Trophoblast cell (in vitro differentiated cells and primary cell): Measurements from ENCODE around the gene VEPH1.

ENCODE experiments used
- DNase-seq, 2 donors: peaks; one replicate each; pipeline ENCODE4 v3.0.0-alpha.2; 2016
- H2AFZ ChIP-seq: 2 replicates; pipeline ENCODE4 v1.6.1; 2013; ENCODE audit warnings: low read length, moderate library complexity, mild to moderate bottlenecking; ENCODE audit not compliant: insufficient read depth, poor library complexity
- H2AK5ac ChIP-seq: 2 replicates; pipeline ENCODE4 v1.6.1; 2013; ENCODE audit warnings: mild to moderate bottlenecking, low read length
- H2BK120ac ChIP-seq: 2 replicates; pipeline ENCODE4 v1.6.1; 2013; ENCODE audit warnings: low read length, mild to moderate bottlenecking, moderate library complexity; ENCODE audit not compliant: insufficient read depth, poor library complexity
- H2BK12ac ChIP-seq: 2 replicates; pipeline ENCODE4 v1.6.1; 2013; ENCODE audit warnings: mild to moderate bottlenecking, low read length, moderate library complexity
- H2BK5ac ChIP-seq: 2 replicates; pipeline ENCODE4 v1.6.1; 2013; ENCODE audit warnings: low read length, low read depth, moderate library complexity, mild to moderate bottlenecking; ENCODE audit not compliant: poor library complexity
- H3K14ac ChIP-seq: 2 replicates; pipeline ENCODE4 v1.6.1; 2013; ENCODE audit warnings: mild to moderate bottlenecking, low read length
- H3K18ac ChIP-seq: 2 replicates; pipeline ENCODE4 v1.6.1; 2013; ENCODE audit warnings: mild to moderate bottlenecking, low read length
- H3K23ac ChIP-seq: 2 replicates; pipeline ENCODE4 v1.6.1; 2013; ENCODE audit warnings: low read length
- H3K27ac ChIP-seq: 2 replicates; pipeline ENCODE4 v1.5.1; 2013; ENCODE audit warnings: low read depth, mild to moderate bottlenecking, inconsistent platforms, low read length, moderate library complexity
- H3K27me3 ChIP-seq: 2 replicates; pipeline ENCODE4 v1.6.1; 2013; ENCODE audit warnings: inconsistent platforms, mild to moderate bottlenecking, low read length, moderate library complexity; ENCODE audit not compliant: insufficient read depth
- H3K36me3 ChIP-seq, 2 experiments: 1 replicate in 1 of 2; 2 replicates in 1 of 2; pipeline ENCODE4 v1.6.1; 2013; ENCODE audit warnings: low read length in 2 of 2, mild to moderate bottlenecking in 2 of 2, moderate library complexity in 1 of 2; ENCODE audit not compliant: insufficient read depth in 2 of 2, control insufficient read depth in 1 of 2
- H3K4ac ChIP-seq: 2 replicates; pipeline ENCODE4 v1.6.1; 2013; ENCODE audit warnings: low read depth, mild to moderate bottlenecking, low read length, moderate library complexity
- H3K4me1 ChIP-seq, 2 experiments: 1 replicate in 1 of 2; 2 replicates in 1 of 2; pipeline ENCODE4 v1.6.1; 2013; ENCODE audit warnings: low read length in 2 of 2, mild to moderate bottlenecking in 2 of 2, moderate library complexity in 1 of 2; ENCODE audit not compliant: insufficient read depth in 2 of 2, control insufficient read depth in 1 of 2
- H3K4me2 ChIP-seq: 2 replicates; pipeline ENCODE4 v1.6.1; 2013; ENCODE audit warnings: inconsistent platforms, mild to moderate bottlenecking, low read length, moderate library complexity
- H3K4me3 ChIP-seq: 2 replicates; pipeline ENCODE4 v1.5.1; 2013; ENCODE audit warnings: mild to moderate bottlenecking, low read depth, low read length, inconsistent platforms
- H3K79me1 ChIP-seq: one replicate; pipeline ENCODE4 v1.6.1; 2013; ENCODE audit warnings: low read length
- H3K79me2 ChIP-seq: 2 replicates; pipeline ENCODE4 v1.6.1; 2013; ENCODE audit warnings: low read length, mild to moderate bottlenecking; ENCODE audit not compliant: control insufficient read depth, insufficient read depth, poor library complexity
- H3K9ac ChIP-seq: 2 replicates; pipeline ENCODE4 v1.6.1; 2013; ENCODE audit warnings: mild to moderate bottlenecking, low read length
- H3K9me3 ChIP-seq: 2 replicates; pipeline ENCODE4 v1.6.1; 2013; ENCODE audit warnings: low read depth, mild to moderate bottlenecking, control low read depth, inconsistent platforms, low read length; ENCODE audit not compliant: insufficient read depth
- H4K12ac ChIP-seq: 2 replicates; pipeline ENCODE4 v1.6.1; 2013; ENCODE audit warnings: low read depth, mild to moderate bottlenecking, low read length, moderate library complexity
- H4K8ac ChIP-seq: 2 replicates; pipeline ENCODE4 v1.6.1; 2013; ENCODE audit warnings: low read depth, mild to moderate bottlenecking, low read length, moderate library complexity
- H4K91ac ChIP-seq: one replicate; pipeline ENCODE4 v1.6.1; 2013; ENCODE audit warnings: low read depth, mild to moderate bottlenecking, low read length, moderate library complexity
- WGBS: extraction: QIAGEN DNeasy Blood & Tissue Kit; methylation state at CpG from one replicate; pipeline ENCODE4 v1.1.7; 2013; ENCODE audit warnings: missing lambda C conversion rate; ENCODE audit not compliant: insufficient read length, insufficient coverage; ENCODE audit errors: extremely low coverage; 5-methylcytosine and 5-hydroxymethylcytosine counted together

Gene VEPH1

GRCh38 chr3:157405457-157405856 lies 97.8 kb downstream of the VEPH1 start:
- Histone ChIP-seq H3K9me3 (no peaks in the 10 kb centered on the region), H3K9ac (no peak overlapping the region), H4K8ac (no peak overlapping the region), H2AK5ac (no peak overlapping the region), H3K79me2 (peaks cover 1% of the 10 kb centered on the region), H3K36me3 (no peaks in the 10 kb centered on the region), H3K27me3 (no peaks in the 10 kb centered on the region), H2BK120ac (no peak overlapping the region), H4K12ac (no peak overlapping the region), H2BK12ac (no peak overlapping the region), H3K23ac (no peak overlapping the region), H3K14ac (no peak overlapping the region), H2AFZ (no peak overlapping the region), H3K18ac (no peak overlapping the region), H3K4me3 (no peak overlapping the region), H3K79me1 (no peaks in the 10 kb centered on the region), H4K91ac (no peak overlapping the region), H2BK5ac (no peak overlapping the region), H3K4me2 (no peak overlapping the region), H3K27ac (no peak overlapping the region), H3K4ac (no peak overlapping the region), H3K4me1 (no peaks in the 10 kb centered on the region)
- no peak for DNase-seq
- WGBS: no CpG with 5 or more reads among the region's 2 CpGs

- no peak overlapping the region for H3K4me2 ChIP-seq
- no peaks in the 10 kb centered on the region for H3K27me3 ChIP-seq
- H2AK5ac ChIP-seq: no peak overlapping the region
- H3K4me1 ChIP-seq: no peaks in the 10 kb centered on the region
- H3K79me2 ChIP-seq: peaks cover 1% of the 10 kb centered on the region
- H3K36me3 ChIP-seq: no peaks in the 10 kb centered on the region
- H3K4me3 ChIP-seq: no peak overlapping the region
- no peak overlapping the region for H4K8ac ChIP-seq
- DNase-seq: no peak
- no peak overlapping the region for H3K4ac ChIP-seq
- no peak overlapping the region for H3K18ac ChIP-seq
- H3K14ac ChIP-seq: no peak overlapping the region
- no peak overlapping the region for H2BK120ac ChIP-seq
- no peaks in the 10 kb centered on the region for H3K79me1 ChIP-seq
- WGBS: no CpG with 5 or more reads among the region's 1 CpG
- no peak overlapping the region for H3K23ac ChIP-seq
- no peak overlapping the region for H4K12ac ChIP-seq
- no peak overlapping the region for H2BK5ac ChIP-seq
- no peak overlapping the region for H3K9ac ChIP-seq
- no peak overlapping the region for H2AFZ ChIP-seq
- H3K27ac ChIP-seq: no peak overlapping the region
- no peak overlapping the region for H4K91ac ChIP-seq
- no peaks in the 10 kb centered on the region for H3K9me3 ChIP-seq
- no peak overlapping the region for H2BK12ac ChIP-seq
Observed at GRCh38 chr3:157404381-157404780, 98.8 kb downstream of the VEPH1 start.

DNA sequence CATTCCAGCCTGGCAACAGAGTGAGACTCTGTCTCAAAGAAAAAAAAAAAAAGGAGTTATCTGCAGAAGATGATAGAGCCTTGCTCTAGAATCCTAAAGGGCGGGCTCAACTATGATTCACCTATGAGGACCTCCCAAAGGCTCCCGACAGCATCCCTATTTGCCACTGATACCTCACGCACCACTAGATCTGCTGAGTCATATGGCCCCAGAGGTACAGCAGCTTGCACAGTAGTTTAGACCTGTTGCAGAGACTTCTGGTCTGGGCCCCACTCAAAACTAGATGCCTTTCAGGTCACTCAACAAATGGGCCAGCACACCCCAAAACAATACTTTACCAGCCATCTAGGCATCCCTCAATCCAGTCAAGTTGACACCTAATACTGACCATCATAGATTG lies 104.6 kb downstream of the VEPH1 start:
- H3K4ac ChIP-seq: no peak overlapping the region
- H2BK12ac ChIP-seq: no peak overlapping the region
- no peaks in the 10 kb centered on the region for H3K79me1 ChIP-seq
- H3K4me3 ChIP-seq: no peak overlapping the region
- no peak overlapping the region for H4K91ac ChIP-seq
- no CpG with 5 or more reads among the region's 3 CpGs for WGBS
- H3K14ac ChIP-seq: no peak overlapping the region
- no peaks in the 10 kb centered on the region for H3K79me2 ChIP-seq
- H4K8ac ChIP-seq: no peak overlapping the region
- no peak overlapping the region for H4K12ac ChIP-seq
- no peak overlapping the region for H2AK5ac ChIP-seq
- H3K18ac ChIP-seq: no peak overlapping the region
- no peak overlapping the region for H2BK5ac ChIP-seq
- no peaks in the 10 kb centered on the region for H3K27me3 ChIP-seq
- H2AFZ ChIP-seq: no peak overlapping the region
- no peaks in the 10 kb centered on the region for H3K9me3 ChIP-seq
- H3K27ac ChIP-seq: no peak overlapping the region
- no peak overlapping the region for H3K9ac ChIP-seq
- no peak overlapping the region for H3K23ac ChIP-seq
- H3K4me2 ChIP-seq: no peak overlapping the region
- no peaks in the 10 kb centered on the region for H3K36me3 ChIP-seq
- H3K4me1 ChIP-seq: no peaks in the 10 kb centered on the region
- H2BK120ac ChIP-seq: no peak overlapping the region
- DNase-seq: no peak

DNA sequence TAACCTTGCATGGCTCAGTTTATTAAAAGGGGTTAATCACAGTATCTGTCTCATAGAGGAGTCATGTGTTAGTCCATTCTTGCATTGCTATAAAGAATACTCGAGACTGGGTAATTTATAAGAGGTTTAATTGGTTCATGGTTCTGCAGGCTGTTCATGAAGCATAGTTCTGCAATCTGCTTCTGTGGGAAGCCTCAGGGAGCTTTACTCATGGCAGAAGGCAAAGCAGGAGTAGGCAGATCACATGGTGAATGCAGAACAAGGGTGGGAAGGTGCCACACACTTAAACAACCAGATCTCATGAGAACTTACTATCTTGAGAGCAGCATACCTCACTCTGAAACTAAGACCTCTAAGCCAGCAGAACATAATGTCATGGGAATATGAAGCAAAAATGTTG lies 108.8 kb downstream of the VEPH1 start:
- no peaks in the 10 kb centered on the region for H3K79me1 ChIP-seq
- H4K8ac ChIP-seq: no peak overlapping the region
- DNase-seq: no peak
- no peak overlapping the region for H3K23ac ChIP-seq
- H2BK12ac ChIP-seq: no peak overlapping the region
- H3K27me3 ChIP-seq: no peaks in the 10 kb centered on the region
- no peak overlapping the region for H3K14ac ChIP-seq
- no peak overlapping the region for H3K4ac ChIP-seq
- H3K27ac ChIP-seq: no peak overlapping the region
- H2BK5ac ChIP-seq: no peak overlapping the region
- no peaks in the 10 kb centered on the region for H3K4me1 ChIP-seq
- H3K18ac ChIP-seq: no peak overlapping the region
- no peak overlapping the region for H3K4me2 ChIP-seq
- no peak overlapping the region for H3K9ac ChIP-seq
- no peak overlapping the region for H2BK120ac ChIP-seq
- no peak overlapping the region for H4K12ac ChIP-seq
- H3K79me2 ChIP-seq: no peaks in the 10 kb centered on the region
- no peak overlapping the region for H4K91ac ChIP-seq
- peaks cover 2% of the 10 kb centered on the region for H3K9me3 ChIP-seq
- H3K4me3 ChIP-seq: no peak overlapping the region
- no CpG with 5 or more reads among the region's 1 CpG for WGBS
- H2AK5ac ChIP-seq: no peak overlapping the region
- H2AFZ ChIP-seq: no peak overlapping the region
- H3K36me3 ChIP-seq: no peaks in the 10 kb centered on the region
